ENCODE measurements around the gene TMEM109.

DNA sequence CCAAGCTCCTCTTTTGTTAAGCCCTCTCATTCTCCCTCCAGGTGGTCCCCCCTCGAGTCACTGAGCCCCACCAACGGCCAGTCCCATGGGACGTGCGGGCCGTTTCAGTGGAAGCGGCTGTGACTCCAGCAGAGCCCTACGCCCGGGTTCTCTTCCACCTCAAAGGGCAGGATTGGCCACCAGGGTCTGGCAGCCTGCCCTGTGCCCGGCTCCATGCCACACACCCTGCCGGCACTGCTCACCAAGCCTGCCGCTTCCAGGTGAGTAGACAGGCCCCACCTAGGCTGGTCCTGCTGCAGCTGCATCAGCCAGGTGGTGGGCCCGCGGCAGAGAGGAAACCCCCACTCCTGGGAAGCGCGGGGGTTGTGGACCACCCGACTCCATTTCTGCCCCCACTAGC, 13.6 kb downstream of the TMEM109 start:
- TF ChIP-seq MBNL3 (CRISPR knock-in tag; conservative IDR thresholded peaks at IDR 0.05): no peak
- no peak for TF ChIP-seq ZBTB4 (CRISPR knock-in tag; IDR thresholded peaks at IDR 0.05; ENCODE audit: borderline replicate concordance)
- no peak for TF ChIP-seq HNRNPK (IDR thresholded peaks at IDR 0.05; ENCODE audit: low read depth, low read length, poor library complexity, severe bottlenecking)
- no peak for TF ChIP-seq STAT6 (CRISPR knock-in tag; IDR thresholded peaks at IDR 0.05; ENCODE audit: borderline replicate concordance)
- TF ChIP-seq U2AF1 (optimal IDR thresholded peaks at IDR 0.05; ENCODE audit: low read depth, low read length): no peak
- TF ChIP-seq ZNF570 (CRISPR knock-in tag; IDR thresholded peaks at IDR 0.05; ENCODE audit: borderline replicate concordance): no peak
